ENCODE data around the gene HDAC10.
"Not testable (repeated sequence)": the region's sequence is repeated elsewhere in the genome, so short reads cannot be mapped to it uniquely, and the experiment has no call there.

Gene HDAC10

GRCh38 chr22:50285568-50286229 is 34.6 kb upstream of the HDAC10 start:
- no peak for DNase-seq

- DNase-seq: no peak
Measured at GRCh38 chr22:50284479-50284878, 33.4 kb upstream of the HDAC10 start.

- no peak for DNase-seq
Measured at GRCh38 chr22:50283821-50284220, 32.8 kb upstream of the HDAC10 start.

GRCh38 chr22:50282361-50283155 is 31.5 kb upstream of the HDAC10 start:
- no peak for DNase-seq

GRCh38 chr22:50281957-50282356 is 30.9 kb upstream of the HDAC10 start:
- DNase-seq: no peak

- DNase-seq: no peak
Measured at GRCh38 chr22:50281384-50281760, 30.3 kb upstream of the HDAC10 start.

GRCh38 chr22:50280708-50281383 is 29.8 kb upstream of the HDAC10 start:
- no peak for DNase-seq

- DNase-seq: no peak
Measured at GRCh38 chr22:50280022-50280707, 29.1 kb upstream of the HDAC10 start.

GRCh38 chr22:50278956-50279619 is 28.0 kb upstream of the HDAC10 start:
- DNase-seq: no peak

- DNase-seq: no peak
Measured at GRCh38 chr22:50278461-50278860, 27.4 kb upstream of the HDAC10 start.

- DNase-seq: no peak
Measured at GRCh38 chr22:50277761-50278160, 26.7 kb upstream of the HDAC10 start.

- peak; percentile 10 for DNase-seq
Measured at GRCh38 chr22:50276143-50276542, 25.1 kb upstream of the HDAC10 start.

- DNase-seq: no peak
Measured at GRCh38 chr22:50275181-50276055, 24.4 kb upstream of the HDAC10 start.

- DNase-seq: no peak
Measured at GRCh38 chr22:50274771-50275170, 23.7 kb upstream of the HDAC10 start.

GRCh38 chr22:50274311-50274710 is 23.2 kb upstream of the HDAC10 start:
- DNase-seq: peak; percentile 44

- DNase-seq: not testable (repeated sequence)
Measured at GRCh38 chr22:50273781-50274180, 22.7 kb upstream of the HDAC10 start.

GRCh38 chr22:50273352-50273751 is 22.3 kb upstream of the HDAC10 start:
- DNase-seq: not testable (repeated sequence)

GRCh38 chr22:50272044-50272802 is 21.2 kb upstream of the HDAC10 start:
- no peak for DNase-seq

GRCh38 chr22:50271519-50271970 is 20.5 kb upstream of the HDAC10 start:
- peak; percentile 68 for DNase-seq

- peak; percentile 72 for DNase-seq
Measured at GRCh38 chr22:50270666-50271394, 19.8 kb upstream of the HDAC10 start.
